ENCODE data around the gene TIGAR.

TIGAR gene

DNA sequence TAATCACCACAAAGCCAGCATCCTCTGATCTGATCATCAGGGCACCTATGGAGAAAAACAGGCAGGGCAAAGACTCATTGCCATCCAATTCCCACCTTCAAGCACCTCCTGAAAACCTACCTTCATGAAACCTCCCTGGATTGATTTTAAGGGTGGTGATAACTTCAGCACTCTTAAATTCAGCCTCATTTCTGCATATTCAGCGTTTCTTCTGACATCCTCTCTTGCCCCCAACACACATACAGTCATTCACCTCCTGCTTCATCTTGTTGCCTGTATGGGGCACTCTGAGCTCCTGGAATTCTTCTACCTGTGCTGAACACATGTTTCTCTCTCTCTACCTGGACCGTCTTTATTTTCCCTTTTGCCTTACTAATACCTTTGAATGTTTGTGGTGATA, 51.6 kb downstream of the TIGAR start:
- no peak for DNase-seq
- 100% methylated on average over 1 of the region's 2 CpGs for WGBS (ENCODE audit: insufficient coverage)
- POLR2A ChIA-PET: no interaction called here
- Histone ChIP-seq H3K9me3 (ENCODE audit: control extremely low read depth in 1 of 5, control insufficient read depth in 4 of 5, insufficient read depth in 2 of 5, low read depth in 1 of 5, low read length in 4 of 5) (no peaks in the 10 kb centered on the region), H3K4me1 (ENCODE audit: control extremely low read depth in 1 of 4, control insufficient read depth in 4 of 4, insufficient read depth in 4 of 4, low read length in 3 of 4) (no peaks in the 10 kb centered on the region), H3K36me3 (ENCODE audit: control insufficient read depth in 4 of 4, insufficient read depth in 4 of 4, low read length in 3 of 4) (no peaks in the 10 kb centered on the region), H3K4me3 (ENCODE audit: control insufficient read depth in 1 of 7, extremely low read depth in 1 of 7, insufficient read depth in 4 of 7, low read depth in 2 of 7, low read length in 6 of 7) (no peak overlapping the region), H3K27me3 (replicated peaks in 2 of 5; ENCODE audit: control insufficient read depth in 4 of 5, insufficient read depth in 5 of 5, low read length in 4 of 5) (peaks cover 0 to 17% (median 0%) of the 10 kb centered on the region in 5 experiments), H3K27ac (ENCODE audit: insufficient read depth in 1 of 2, low read depth in 1 of 2, low read length in 2 of 2, poor library complexity in 1 of 2, severe bottlenecking in 2 of 2) (no peak overlapping the region)
- CTCF ChIA-PET: interaction anchor here (2.2 kb wide), 1 partner anchor 8 kb away, joined by 11 read pairs; no protein-coding TSS in a partner anchor

DNA sequence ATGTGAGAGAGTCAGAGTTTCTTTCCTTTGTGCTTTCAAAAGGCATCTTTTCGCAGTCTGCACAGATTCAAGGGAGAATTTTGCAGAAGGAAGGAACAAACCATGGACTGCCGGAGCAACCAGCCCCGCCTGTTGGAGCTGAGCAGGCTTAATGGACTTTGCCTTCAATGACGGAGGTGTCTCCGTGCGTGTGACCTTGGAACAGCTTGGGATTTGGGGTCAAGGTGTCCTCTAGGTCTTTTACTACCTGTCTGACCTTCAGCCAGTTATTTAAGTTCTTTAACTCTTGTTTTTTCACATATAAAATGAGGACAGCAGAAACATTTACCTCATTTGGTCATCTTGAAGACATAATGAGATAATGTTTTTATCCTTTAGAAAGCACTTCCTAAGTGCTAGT, 54.4 kb downstream of the TIGAR start:
- H3K36me3 ChIP-seq (ENCODE audit: control insufficient read depth in 4 of 4, insufficient read depth in 4 of 4, low read length in 3 of 4): no peaks in the 10 kb centered on the region
- DNase-seq: no peak
- WGBS (ENCODE audit: insufficient coverage): 93% methylated on average over 3 of the region's 6 CpGs
- H3K27ac ChIP-seq (ENCODE audit: insufficient read depth in 1 of 2, low read depth in 1 of 2, low read length in 2 of 2, poor library complexity in 1 of 2, severe bottlenecking in 2 of 2): no peak overlapping the region
- H3K4me3 ChIP-seq (ENCODE audit: control insufficient read depth in 1 of 7, extremely low read depth in 1 of 7, insufficient read depth in 4 of 7, low read depth in 2 of 7, low read length in 6 of 7): no peak overlapping the region
- peaks cover 0 to 38% (median 6%) of the 10 kb centered on the region in 5 experiments for H3K27me3 ChIP-seq (replicated peaks in 2 of 5; ENCODE audit: control insufficient read depth in 4 of 5, insufficient read depth in 5 of 5, low read length in 4 of 5)
- ChIA-PET CTCF (no interaction called here), POLR2A (no interaction called here)
- no peaks in the 10 kb centered on the region for H3K9me3 ChIP-seq (ENCODE audit: control extremely low read depth in 1 of 5, control insufficient read depth in 4 of 5, insufficient read depth in 2 of 5, low read depth in 1 of 5, low read length in 4 of 5)
- no peaks in the 10 kb centered on the region for H3K4me1 ChIP-seq (ENCODE audit: control extremely low read depth in 1 of 4, control insufficient read depth in 4 of 4, insufficient read depth in 4 of 4, low read length in 3 of 4)

DNA sequence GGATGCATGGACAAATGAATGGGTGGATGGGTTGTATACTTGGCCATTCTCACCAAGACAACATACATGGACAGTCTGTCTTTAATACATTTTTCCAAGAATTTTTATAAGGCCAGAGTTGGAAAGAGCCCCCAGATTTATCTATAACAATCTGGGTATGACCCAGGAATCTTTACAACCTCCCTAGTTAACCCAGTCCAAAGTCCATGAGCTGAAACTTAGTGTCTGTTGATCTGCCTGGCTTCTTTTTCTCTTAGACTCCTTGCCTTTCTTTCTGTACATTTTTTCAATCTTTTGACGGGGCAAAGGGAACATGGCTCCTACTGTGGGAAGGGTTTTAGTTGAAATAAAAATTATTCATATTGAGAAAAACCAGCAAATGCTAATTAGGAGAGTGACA, 57.8 kb downstream of the TIGAR start:
- ChIA-PET CTCF (no interaction called here), POLR2A (no interaction called here)
- no peak overlapping the region for H3K27ac ChIP-seq (ENCODE audit: insufficient read depth in 1 of 2, low read depth in 1 of 2, low read length in 2 of 2, poor library complexity in 1 of 2, severe bottlenecking in 2 of 2)
- no CpG with 5 or more reads among the region's 1 CpG for WGBS (ENCODE audit: insufficient coverage)
- DNase-seq: no peak
- no peaks in the 10 kb centered on the region for H3K9me3 ChIP-seq (ENCODE audit: control extremely low read depth in 1 of 5, control insufficient read depth in 4 of 5, insufficient read depth in 2 of 5, low read depth in 1 of 5, low read length in 4 of 5)
- no peaks in the 10 kb centered on the region for H3K4me1 ChIP-seq (ENCODE audit: control extremely low read depth in 1 of 4, control insufficient read depth in 4 of 4, insufficient read depth in 4 of 4, low read length in 3 of 4)
- no peaks in the 10 kb centered on the region for H3K36me3 ChIP-seq (ENCODE audit: control insufficient read depth in 4 of 4, insufficient read depth in 4 of 4, low read length in 3 of 4)
- H3K4me3 ChIP-seq (ENCODE audit: control insufficient read depth in 1 of 7, extremely low read depth in 1 of 7, insufficient read depth in 4 of 7, low read depth in 2 of 7, low read length in 6 of 7): no peak overlapping the region
- H3K27me3 ChIP-seq (replicated peaks in 2 of 5; ENCODE audit: control insufficient read depth in 4 of 5, insufficient read depth in 5 of 5, low read length in 4 of 5): peaks cover 0 to 34% (median 6%) of the 10 kb centered on the region in 5 experiments

DNA sequence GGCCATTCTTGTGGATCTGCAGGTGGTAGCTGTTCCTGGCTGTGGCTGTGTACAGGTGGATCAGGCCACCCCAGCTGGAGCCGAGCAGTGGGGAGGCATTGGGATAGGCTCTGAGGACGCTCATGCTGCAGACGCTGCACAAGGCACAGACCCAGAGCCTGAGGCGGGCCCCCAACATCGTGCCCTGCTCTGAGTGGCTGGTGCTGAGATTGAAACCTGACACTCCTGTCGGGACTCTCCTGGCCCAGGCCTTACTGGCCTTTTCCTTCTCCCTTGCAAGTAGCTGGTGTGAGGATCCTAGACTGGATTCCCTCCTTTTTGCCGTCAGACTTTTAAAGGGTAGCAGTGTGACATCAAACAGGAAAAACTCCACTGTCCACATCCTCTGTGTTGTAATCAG, 58.4 kb downstream of the TIGAR start, which contains the start of gene FGF23:
FGF23 (minus strand) TSS at position 308 of the 400 bp plus-strand sequence; CDS start at position 178, 130 bp downstream.
- ChIA-PET CTCF (interaction anchor here (1.1 to 1.6 kb wide), 2 partner anchors 10 to 11 kb away, joined by 3 to 5 read pairs; no protein-coding TSS in a partner anchor), POLR2A (no interaction called here)
- H3K9me3 ChIP-seq (ENCODE audit: control extremely low read depth in 1 of 5, control insufficient read depth in 4 of 5, insufficient read depth in 2 of 5, low read depth in 1 of 5, low read length in 4 of 5): no peaks in the 10 kb centered on the region
- peaks cover 0 to 33% (median 6%) of the 10 kb centered on the region in 5 experiments for H3K27me3 ChIP-seq (replicated peaks in 2 of 5; ENCODE audit: control insufficient read depth in 4 of 5, insufficient read depth in 5 of 5, low read length in 4 of 5)
- H3K36me3 ChIP-seq (ENCODE audit: control insufficient read depth in 4 of 4, insufficient read depth in 4 of 4, low read length in 3 of 4): no peaks in the 10 kb centered on the region
- DNase-seq: no peak
- H3K27ac ChIP-seq (ENCODE audit: insufficient read depth in 1 of 2, low read depth in 1 of 2, low read length in 2 of 2, poor library complexity in 1 of 2, severe bottlenecking in 2 of 2): no peak within 1 kb of the TSS
- no peak within 1 kb of the TSS for H3K4me3 ChIP-seq (ENCODE audit: control insufficient read depth in 1 of 7, extremely low read depth in 1 of 7, insufficient read depth in 4 of 7, low read depth in 2 of 7, low read length in 6 of 7)
- 43% methylated on average over 5 of the region's 7 CpGs for WGBS (ENCODE audit: insufficient coverage)
- no peaks in the 10 kb centered on the region for H3K4me1 ChIP-seq (ENCODE audit: control extremely low read depth in 1 of 4, control insufficient read depth in 4 of 4, insufficient read depth in 4 of 4, low read length in 3 of 4)

DNA sequence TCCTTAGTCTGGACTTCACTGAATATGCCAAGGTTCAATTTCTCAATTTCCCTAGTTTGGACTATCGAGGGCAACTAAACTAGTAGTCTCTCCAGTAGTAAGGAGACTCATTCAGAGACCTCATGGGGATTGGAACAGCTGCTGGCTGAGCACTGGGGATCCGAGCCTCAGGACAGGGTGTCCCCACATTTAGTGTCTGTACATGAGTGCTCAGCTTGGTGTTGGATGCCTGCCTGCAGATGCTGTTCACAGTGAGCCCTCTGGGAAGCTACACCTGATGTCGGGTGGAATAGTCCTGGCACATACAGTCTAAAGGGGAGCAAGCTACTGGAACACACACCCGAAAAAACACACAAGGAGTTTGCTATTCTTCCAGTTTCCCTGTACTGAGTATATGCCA, 59.3 kb downstream of the TIGAR start:
- H3K36me3 ChIP-seq (ENCODE audit: control insufficient read depth in 4 of 4, insufficient read depth in 4 of 4, low read length in 3 of 4): no peaks in the 10 kb centered on the region
- no peak for DNase-seq
- no peak overlapping the region for H3K27ac ChIP-seq (ENCODE audit: insufficient read depth in 1 of 2, low read depth in 1 of 2, low read length in 2 of 2, poor library complexity in 1 of 2, severe bottlenecking in 2 of 2)
- H3K9me3 ChIP-seq (ENCODE audit: control extremely low read depth in 1 of 5, control insufficient read depth in 4 of 5, insufficient read depth in 2 of 5, low read depth in 1 of 5, low read length in 4 of 5): no peaks in the 10 kb centered on the region
- H3K4me1 ChIP-seq (ENCODE audit: control extremely low read depth in 1 of 4, control insufficient read depth in 4 of 4, insufficient read depth in 4 of 4, low read length in 3 of 4): no peaks in the 10 kb centered on the region
- peaks cover 0 to 27% (median 6%) of the 10 kb centered on the region in 5 experiments for H3K27me3 ChIP-seq (replicated peaks in 2 of 5; ENCODE audit: control insufficient read depth in 4 of 5, insufficient read depth in 5 of 5, low read length in 4 of 5)
- WGBS (ENCODE audit: insufficient coverage): 98% methylated on average over 4 of the region's 4 CpGs
- ChIA-PET POLR2A (no interaction called here), CTCF (interaction anchor here (0.7 to 4.9 kb wide), 7 partner anchors 9 to 146 kb away, joined by 3 to 30 read pairs (median 5); no protein-coding TSS in a partner anchor)
- no peak overlapping the region for H3K4me3 ChIP-seq (ENCODE audit: control insufficient read depth in 1 of 7, extremely low read depth in 1 of 7, insufficient read depth in 4 of 7, low read depth in 2 of 7, low read length in 6 of 7)

DNA sequence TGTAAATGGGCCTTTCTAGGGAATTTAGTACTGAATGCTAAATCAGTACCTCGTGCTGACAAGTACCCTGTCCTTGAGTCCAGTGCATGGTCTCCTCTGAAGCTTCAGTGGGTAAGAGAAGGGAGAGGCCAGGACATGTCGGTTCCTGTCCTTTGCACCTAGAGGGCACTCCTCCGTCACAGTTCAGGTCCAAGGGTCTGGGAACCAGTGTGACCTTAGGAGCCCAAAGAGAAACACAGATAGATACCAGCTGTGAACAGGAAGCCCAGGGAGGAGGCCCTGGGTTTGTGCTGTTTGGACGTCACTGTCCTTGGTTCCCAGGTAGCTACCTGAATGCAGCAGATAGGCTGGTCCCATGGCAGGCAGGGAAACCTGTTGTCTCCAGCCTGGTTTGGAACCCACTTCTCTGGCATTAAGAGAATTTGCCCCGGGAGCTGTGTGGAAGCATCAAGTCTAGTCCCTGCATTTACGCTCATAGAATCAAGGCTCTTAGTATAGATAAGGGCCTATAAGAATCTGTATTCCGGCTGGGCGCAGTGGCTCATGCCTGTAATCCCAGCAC, 62.4 kb downstream of the TIGAR start:
- ChIA-PET POLR2A (no interaction called here), CTCF (interaction anchor here (1.0 to 4.9 kb wide), 7 partner anchors 9 to 151 kb away, joined by 3 to 30 read pairs (median 4); no protein-coding TSS in a partner anchor)
- no peaks in the 10 kb centered on the region for H3K9me3 ChIP-seq (ENCODE audit: control extremely low read depth in 1 of 5, control insufficient read depth in 4 of 5, insufficient read depth in 2 of 5, low read depth in 1 of 5, low read length in 4 of 5)
- WGBS (ENCODE audit: insufficient coverage): 78% methylated on average over 7 of the region's 8 CpGs
- H3K27ac ChIP-seq (ENCODE audit: insufficient read depth in 1 of 2, low read depth in 1 of 2, low read length in 2 of 2, poor library complexity in 1 of 2, severe bottlenecking in 2 of 2): no peak overlapping the region
- H3K36me3 ChIP-seq (ENCODE audit: control insufficient read depth in 4 of 4, insufficient read depth in 4 of 4, low read length in 3 of 4): no peaks in the 10 kb centered on the region
- H3K4me1 ChIP-seq (ENCODE audit: control extremely low read depth in 1 of 4, control insufficient read depth in 4 of 4, insufficient read depth in 4 of 4, low read length in 3 of 4): peaks cover 0 to under 1% (median 0%) of the 10 kb centered on the region in 4 experiments
- no peak overlapping the region for H3K4me3 ChIP-seq (ENCODE audit: control insufficient read depth in 1 of 7, extremely low read depth in 1 of 7, insufficient read depth in 4 of 7, low read depth in 2 of 7, low read length in 6 of 7)
- DNase-seq: peak; percentile 26 to 60 (median 51)
- H3K27me3 ChIP-seq (replicated peaks in 2 of 5; ENCODE audit: control insufficient read depth in 4 of 5, insufficient read depth in 5 of 5, low read length in 4 of 5): peaks cover 0 to 23% (median 6%) of the 10 kb centered on the region in 5 experiments

DNA sequence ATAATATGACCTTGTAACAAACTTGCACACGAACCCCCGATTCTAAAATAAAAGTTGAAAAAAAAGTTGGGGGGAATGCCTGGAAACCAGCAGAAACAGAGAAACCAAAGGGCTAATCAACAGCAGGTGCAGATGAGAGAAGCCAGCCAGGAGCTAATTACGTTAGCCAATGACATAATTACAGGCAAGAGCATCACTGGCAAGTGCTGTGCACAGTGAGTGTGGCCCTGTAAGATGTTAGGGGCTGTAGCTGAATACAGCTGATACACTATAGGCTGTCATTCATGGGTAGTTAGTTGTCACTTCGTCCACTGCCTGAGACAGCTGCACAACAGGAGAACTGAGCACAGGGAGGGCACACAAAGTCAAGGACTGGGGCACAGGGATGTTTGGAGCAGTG, 65.8 kb downstream of the TIGAR start:
- WGBS (ENCODE audit: insufficient coverage): 96% methylated on average over 2 of the region's 4 CpGs
- Histone ChIP-seq H3K27ac (ENCODE audit: insufficient read depth in 1 of 2, low read depth in 1 of 2, low read length in 2 of 2, poor library complexity in 1 of 2, severe bottlenecking in 2 of 2) (no peak overlapping the region), H3K36me3 (ENCODE audit: control insufficient read depth in 4 of 4, insufficient read depth in 4 of 4, low read length in 3 of 4) (no peaks in the 10 kb centered on the region), H3K27me3 (replicated peaks in 2 of 5; ENCODE audit: control insufficient read depth in 4 of 5, insufficient read depth in 5 of 5, low read length in 4 of 5) (no peaks in the 10 kb centered on the region), H3K9me3 (ENCODE audit: control extremely low read depth in 1 of 5, control insufficient read depth in 4 of 5, insufficient read depth in 2 of 5, low read depth in 1 of 5, low read length in 4 of 5) (no peaks in the 10 kb centered on the region), H3K4me1 (ENCODE audit: control extremely low read depth in 1 of 4, control insufficient read depth in 4 of 4, insufficient read depth in 4 of 4, low read length in 3 of 4) (peaks cover 0 to 27% (median 5%) of the 10 kb centered on the region in 4 experiments), H3K4me3 (ENCODE audit: control insufficient read depth in 1 of 7, extremely low read depth in 1 of 7, insufficient read depth in 4 of 7, low read depth in 2 of 7, low read length in 6 of 7) (no peak overlapping the region)
- no peak for DNase-seq
- ChIA-PET POLR2A (interaction anchor here (0.5 kb wide), 1 partner anchor 55 kb away, joined by 3 read pairs; no protein-coding TSS in a partner anchor), CTCF (interaction anchor here (2.4 kb wide), 1 partner anchor 34 kb away, joined by 10 read pairs; no protein-coding TSS in a partner anchor)

Measured in common myeloid progenitor, CD34-positive (primary cell).